Measurements from ENCODE around the gene RHOV. TPM values are rescaled to one million over a fixed set of nuclear protein-coding genes. Genes with fewer than 3 reads are reported as not detected.

The RHOV gene
- total and polyA plus RNA-seq, 10 of the 15 experiments (the other 5 are each of a cell fraction or from before 2014, with no cell fraction given): 0.24 to 39.3 (median 9.3) TPM

- POLR2A ChIA-PET: no interaction called here
- 59% methylated on average over 2 of the region's 2 CpGs for WGBS (ENCODE audit: insufficient coverage, insufficient replicate concordance, low lambda C conversion rate, missing lambda C conversion rate)
- SMC1A ChIA-PET (ENCODE audit: uncharacterized antibody, unreplicated experiment): interaction anchor here (1.0 kb wide), 1 partner anchor 29 kb away, joined by 4 read pairs; no protein-coding TSS in a partner anchor
- no TSS peak for BruUV-seq (replicated peaks)
- FAIRE-seq (no peak), ATAC-seq (no peak), DNase-seq (ENCODE audit: low read depth, low spot score) (no peak)
- Histone ChIP-seq H3K4me3 (no peak overlapping the region), H4K20me1 (ENCODE audit: control insufficient read depth, insufficient read depth) (no peaks in the 10 kb centered on the region), H2AFZ (ENCODE audit: control insufficient read depth, low read depth, low read length) (no peak overlapping the region), H3K79me2 (ENCODE audit: control insufficient read depth, insufficient read depth, low read length) (no peaks in the 10 kb centered on the region), H3K27ac (ENCODE audit: control insufficient read depth, insufficient read depth) (no peak overlapping the region), H3K9me3 (replicated peaks; ENCODE audit: control insufficient read depth, insufficient read depth, low read length) (no peaks in the 10 kb centered on the region), H3K27me3 (replicated peaks in 1 of 2; ENCODE audit: control insufficient read depth in 2 of 2, insufficient read depth in 2 of 2, low read length in 1 of 2) (no peaks in the 10 kb centered on the region), H3K4me2 (ENCODE audit: control insufficient read depth, insufficient read depth) (no peak overlapping the region), H3K9ac (ENCODE audit: control insufficient read depth, insufficient read depth, low read length) (no peak overlapping the region), H3K36me3 (ENCODE audit: control insufficient read depth in 2 of 2, insufficient read depth in 2 of 2, low read length in 1 of 2) (no peaks in the 10 kb centered on the region), H3K4me1 (ENCODE audit: control insufficient read depth, insufficient read depth, low read length) (peaks cover 21% of the 10 kb centered on the region)
- RAD21 ChIA-PET (ENCODE audit: unreplicated experiment): interaction anchor here (0.6 to 1.1 kb wide), 5 partner anchors 17 to 113 kb away, joined by 3 read pairs; no protein-coding TSS in a partner anchor
- TF ChIP-seq IKZF1 (conservative IDR thresholded peaks at IDR 0.05) (no peak), TCF12 (IDR thresholded peaks at IDR 0.05; ENCODE audit: low read depth, low read length) (no peak), SMAD5 (IDR thresholded peaks at IDR 0.05; ENCODE audit: low read depth) (no peak), RELB (IDR thresholded peaks at IDR 0.05; ENCODE audit: low read depth) (no peak), RBBP5 (conservative IDR thresholded peaks at IDR 0.05) (no peak), HDGF (IDR thresholded peaks at IDR 0.05) (no peak), SKIL (IDR thresholded peaks at IDR 0.05; ENCODE audit: low read depth, poor library complexity, severe bottlenecking) (no peak), CEBPB (IDR thresholded peaks at IDR 0.05; ENCODE audit: borderline replicate concordance in 1 of 2, low read depth in 2 of 2, low read length in 2 of 2) (no peak), ZNF24 (IDR thresholded peaks at IDR 0.05) (no peak), MXI1 (IDR thresholded peaks at IDR 0.05; ENCODE audit: low read depth, low read length) (no peak), HDAC2 (IDR thresholded peaks at IDR 0.05) (no peak), GABPA (IDR thresholded peaks at IDR 0.05; ENCODE audit: low read depth) (no peak), ETV6 (conservative IDR thresholded peaks at IDR 0.05 in 1 of 2, IDR thresholded peaks at IDR 0.05 in 1 of 2; ENCODE audit: borderline replicate concordance in 1 of 2, low read depth in 1 of 2) (no peak), RUNX3 (IDR thresholded peaks at IDR 0.05; ENCODE audit: low read length) (no peak)
- TF ChIP-seq, protein P1, sequence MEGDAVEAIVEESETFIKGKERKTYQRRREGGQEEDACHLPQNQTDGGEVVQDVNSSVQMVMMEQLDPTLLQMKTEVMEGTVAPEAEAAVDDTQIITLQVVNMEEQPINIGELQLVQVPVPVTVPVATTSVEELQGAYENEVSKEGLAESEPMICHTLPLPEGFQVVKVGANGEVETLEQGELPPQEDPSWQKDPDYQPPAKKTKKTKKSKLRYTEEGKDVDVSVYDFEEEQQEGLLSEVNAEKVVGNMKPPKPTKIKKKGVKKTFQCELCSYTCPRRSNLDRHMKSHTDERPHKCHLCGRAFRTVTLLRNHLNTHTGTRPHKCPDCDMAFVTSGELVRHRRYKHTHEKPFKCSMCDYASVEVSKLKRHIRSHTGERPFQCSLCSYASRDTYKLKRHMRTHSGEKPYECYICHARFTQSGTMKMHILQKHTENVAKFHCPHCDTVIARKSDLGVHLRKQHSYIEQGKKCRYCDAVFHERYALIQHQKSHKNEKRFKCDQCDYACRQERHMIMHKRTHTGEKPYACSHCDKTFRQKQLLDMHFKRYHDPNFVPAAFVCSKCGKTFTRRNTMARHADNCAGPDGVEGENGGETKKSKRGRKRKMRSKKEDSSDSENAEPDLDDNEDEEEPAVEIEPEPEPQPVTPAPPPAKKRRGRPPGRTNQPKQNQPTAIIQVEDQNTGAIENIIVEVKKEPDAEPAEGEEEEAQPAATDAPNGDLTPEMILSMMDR (IDR thresholded peaks at IDR 0.05 in 2 of 3, conservative IDR thresholded peaks at IDR 0.05 in 1 of 3; ENCODE audit: control insufficient read depth in 2 of 3, extremely low read depth in 1 of 3, insufficient read depth in 1 of 3, low read depth in 3 of 3, low read length in 3 of 3): no peak
- in situ Hi-C loops (cut with MboI): no loop called here
- CTCF ChIA-PET: interaction anchor here (0.9 to 11.9 kb wide), 11 partner anchors 8 to 272 kb away, joined by 3 to 157 read pairs (median 4); partner anchors contain the start of gene VPS18
- intact Hi-C loops (cut with micrococcal nuclease; ENCODE audit: unreplicated experiment): no loop called here
These were observed 37.7 kb upstream of the RHOV start for GRCh38 chr15:40911693-40912092.
